GM18505 (cell line): ENCODE data around the gene SLC26A4.

Experiments used
- ATAC-seq: cut with Tn5 transposase; IDR thresholded peaks from one replicate; pipeline ENCODE4 v1.9.1; 2021; ENCODE audit not compliant: unreplicated experiment
- POLR2A ChIP-seq: IDR thresholded peaks from 4 replicates; pipeline ENCODE4 v1.6.1; 2011; ENCODE audit warnings: borderline replicate concordance; ENCODE audit not compliant: insufficient read depth, insufficient read length; ENCODE audit errors: extremely low read depth

SLC26A4 gene

DNA sequence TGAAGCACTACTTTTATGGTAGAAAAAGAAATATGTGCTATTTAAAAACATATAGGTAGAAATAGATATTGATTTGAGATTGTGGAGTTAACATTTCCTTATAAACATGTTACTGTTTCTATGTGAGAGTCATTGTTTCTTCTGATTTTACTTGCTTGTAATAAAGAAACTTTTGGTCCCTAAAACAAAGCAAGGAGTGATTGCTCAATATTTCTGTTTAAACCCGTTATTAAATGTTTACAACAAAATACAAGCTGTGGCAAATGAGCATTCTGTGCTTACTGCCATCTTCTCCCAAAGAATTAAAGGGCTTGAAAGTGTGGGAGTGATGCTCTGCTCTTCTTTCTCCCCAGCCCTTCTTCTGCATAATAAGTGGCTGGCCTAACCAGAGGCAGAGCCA is 60.7 kb downstream of the SLC26A4 start:
- no peak for TF ChIP-seq POLR2A

GRCh38 chr7:107723255-107723654 is 62.6 kb downstream of the SLC26A4 start:
- no peak for TF ChIP-seq POLR2A
- ATAC-seq: no peak

More for the DNA sequence above, 60.7 kb downstream of the SLC26A4 start:
- no peak for ATAC-seq

DNA sequence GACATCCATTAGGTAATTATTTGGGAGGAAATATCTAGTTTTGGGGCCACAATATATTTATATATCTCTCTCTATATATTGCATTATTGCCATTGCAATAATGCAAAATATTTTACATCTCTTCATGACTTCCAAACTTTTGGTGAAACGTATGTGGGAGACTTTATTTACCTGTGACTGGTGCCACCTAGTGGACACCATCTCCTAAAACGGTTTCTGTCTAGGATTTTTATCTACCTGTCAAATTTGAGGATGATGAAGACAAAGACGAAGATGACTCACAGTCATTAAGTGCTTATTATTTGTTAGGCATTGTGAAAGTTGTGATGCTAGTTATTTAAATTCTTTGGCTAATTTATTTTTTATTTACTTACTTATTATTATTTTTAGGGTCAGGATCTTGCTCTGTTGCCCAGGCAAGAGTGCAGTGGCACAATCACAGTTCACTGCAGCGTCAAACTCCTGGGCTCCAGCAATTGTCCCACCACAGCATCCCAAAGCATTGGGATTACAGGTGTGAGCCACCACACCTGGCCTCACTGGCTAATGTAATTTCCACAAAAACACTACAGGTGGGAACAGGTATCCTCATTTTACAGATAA is 64.6 kb downstream of the SLC26A4 start:
- ATAC-seq: no peak
- TF ChIP-seq POLR2A: no peak

DNA sequence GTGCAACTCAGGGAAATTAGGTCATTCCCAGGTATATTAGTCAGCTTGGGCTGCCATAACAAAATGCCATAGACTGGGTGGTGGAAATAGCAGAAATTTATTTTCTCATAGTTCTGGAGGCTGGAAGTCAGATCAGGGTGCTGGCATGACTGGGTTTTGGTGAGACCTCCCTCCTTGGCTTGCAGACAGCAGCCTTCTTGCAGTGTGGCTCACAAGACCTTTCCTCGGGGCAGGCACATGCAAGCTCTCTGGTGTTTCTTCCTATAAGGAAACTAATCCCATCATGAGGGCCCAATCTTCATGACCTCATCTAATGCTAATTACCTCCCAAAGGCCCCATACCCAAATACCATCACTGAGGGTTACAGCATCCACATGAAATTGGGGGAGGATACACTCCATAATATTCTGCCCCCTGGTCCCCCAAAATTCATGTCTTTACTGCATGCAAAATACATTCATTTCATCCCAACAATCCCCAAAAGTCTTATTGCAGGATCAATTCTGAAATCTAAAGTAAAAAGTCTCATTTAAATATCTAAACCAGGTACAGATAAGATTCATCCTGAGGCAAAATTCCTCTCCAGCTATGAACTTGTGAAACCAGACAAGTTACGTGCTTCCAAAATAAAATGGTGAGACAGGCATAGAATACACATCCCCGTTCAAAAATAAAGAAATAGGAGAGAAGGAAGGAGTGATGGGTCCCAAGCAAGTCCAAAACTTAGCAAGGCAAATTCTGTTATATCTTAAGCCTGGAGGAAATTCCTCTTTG is 65.9 kb downstream of the SLC26A4 start:
- ATAC-seq: no peak
- no peak for TF ChIP-seq POLR2A

DNA sequence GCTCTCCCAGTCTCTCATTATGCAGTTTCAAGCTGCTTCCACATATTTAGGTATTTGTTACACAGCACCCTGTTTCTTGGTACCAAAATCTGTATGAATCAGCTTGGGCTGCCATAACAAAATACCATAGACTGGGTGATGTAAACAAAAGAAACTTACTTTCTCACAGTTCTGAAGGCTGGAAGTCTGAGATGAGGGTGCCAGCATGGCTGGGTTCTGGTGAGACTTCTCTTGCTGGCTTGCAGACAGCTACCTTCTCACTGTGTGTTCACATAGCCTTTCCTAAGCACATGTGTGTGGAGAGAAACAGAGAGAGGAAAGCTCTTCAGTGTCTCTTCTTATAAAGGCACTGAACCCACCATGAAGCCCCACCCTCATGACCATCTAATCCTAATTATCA is 67.6 kb downstream of the SLC26A4 start:
- no peak for ATAC-seq
- TF ChIP-seq POLR2A: no peak

DNA sequence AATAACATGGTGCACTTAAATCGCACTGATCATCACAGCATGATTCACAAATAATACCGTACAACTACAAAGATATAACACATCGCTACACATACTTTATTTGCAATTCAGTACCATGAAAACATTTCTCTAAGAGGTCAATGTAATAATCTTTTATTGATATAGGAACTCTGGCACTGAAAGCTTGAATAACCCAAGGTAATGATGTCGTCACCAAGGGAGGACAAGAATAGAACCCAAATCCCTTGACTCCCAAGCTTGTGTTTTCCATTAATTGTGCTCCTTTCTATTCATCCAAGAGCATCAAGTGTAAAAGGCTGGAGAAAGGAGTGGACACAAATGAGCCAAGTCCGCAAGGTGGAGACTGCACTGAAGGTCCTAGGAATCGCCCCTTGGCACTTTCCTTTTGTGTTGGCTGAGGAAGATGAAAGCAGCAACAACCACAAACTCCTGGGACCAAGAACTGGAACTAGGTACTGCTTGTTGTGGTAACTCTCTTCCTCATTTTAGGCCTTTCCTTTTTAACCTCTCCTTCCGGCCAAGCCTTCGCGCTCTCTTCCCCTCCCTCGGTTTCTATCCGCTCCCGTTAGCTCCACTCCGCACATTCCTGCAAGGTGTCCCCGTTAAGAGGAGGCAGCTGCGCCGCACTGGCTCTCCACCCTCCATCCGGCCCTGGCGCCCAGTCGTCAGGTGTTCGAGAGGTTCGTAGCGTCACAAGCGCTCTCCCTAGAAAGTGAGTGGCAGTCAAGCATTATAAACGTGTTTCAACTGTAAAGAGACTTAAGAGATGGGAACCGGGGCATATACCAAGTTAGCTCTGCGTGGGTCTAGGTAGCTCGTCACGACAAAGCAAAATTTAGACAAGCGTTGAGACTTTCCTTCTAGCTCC is 82.3 kb downstream of the SLC26A4 start:
- no peak for TF ChIP-seq POLR2A
- ATAC-seq: peak; percentile 35

DNA sequence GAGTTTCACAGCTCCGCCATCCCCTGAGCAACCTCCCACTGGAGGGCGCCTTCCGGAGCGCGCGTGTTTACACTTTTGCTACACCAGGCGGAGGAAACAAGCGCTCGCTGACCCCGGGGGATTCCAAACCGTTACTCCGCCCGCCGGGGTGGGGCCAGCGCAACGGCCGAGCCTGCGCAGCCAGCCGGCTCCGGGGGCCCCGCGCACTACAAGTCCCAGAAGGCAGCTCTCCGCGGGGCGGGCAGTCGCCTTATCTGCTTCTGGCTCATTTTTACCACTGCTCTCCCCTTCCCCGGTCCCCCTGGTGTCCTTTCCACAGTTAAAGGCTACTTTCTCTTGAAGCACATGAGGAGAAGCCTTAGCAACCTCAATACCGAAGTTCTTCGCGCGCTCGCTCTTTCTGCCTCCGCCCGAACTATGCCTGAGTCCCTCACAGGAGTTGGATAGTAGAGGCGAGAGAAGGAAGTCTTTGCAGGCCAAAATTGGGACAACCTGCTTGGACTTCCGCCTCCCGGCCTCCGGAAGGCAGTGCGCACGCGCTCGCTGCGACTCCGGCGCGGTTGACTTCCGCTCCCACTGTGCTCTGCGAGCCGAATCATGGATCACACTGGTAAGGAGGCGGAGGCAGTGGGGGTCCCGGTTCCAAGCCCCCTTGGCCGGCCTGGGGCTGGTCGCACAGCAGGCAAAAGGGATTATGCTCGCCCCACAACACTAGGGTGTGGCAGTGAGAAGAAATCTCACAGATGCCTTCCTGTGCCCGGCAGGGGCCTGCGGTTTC is 83.1 kb downstream of the SLC26A4 start, which contains the start of gene CBLL1:
CBLL1 (plus strand) TSS at position 576 of the 778 bp plus-strand sequence; CDS start at position 598, 22 bp downstream.
- peak; percentile 76 for TF ChIP-seq POLR2A
- peak; percentile 91 for ATAC-seq

DNA sequence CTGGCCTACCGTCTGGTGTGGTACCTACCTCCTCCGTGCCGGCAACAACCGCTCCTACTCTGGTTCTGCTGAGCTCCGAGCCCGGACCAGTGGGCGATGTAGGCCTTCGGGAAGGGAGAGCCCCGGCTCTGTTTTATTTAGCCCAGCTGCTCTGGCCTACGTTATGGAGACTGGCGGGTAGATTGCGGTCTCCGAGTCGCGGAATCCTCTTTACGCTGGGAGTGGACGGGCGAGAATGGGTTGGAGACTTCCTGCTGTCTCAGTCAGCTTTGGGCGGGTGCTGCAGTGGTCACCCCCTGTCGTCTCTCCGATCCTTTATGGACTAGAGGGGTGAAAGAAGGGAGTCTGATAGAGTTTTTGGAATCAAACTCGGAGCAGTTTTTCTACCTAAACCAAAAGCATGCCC is 83.7 kb downstream of the SLC26A4 start:
- peak; percentile 40 for ATAC-seq
- TF ChIP-seq POLR2A: no peak

GRCh38 chr7:107746006-107746405 is 85.4 kb downstream of the SLC26A4 start:
- no peak for ATAC-seq
- TF ChIP-seq POLR2A: no peak

DNA sequence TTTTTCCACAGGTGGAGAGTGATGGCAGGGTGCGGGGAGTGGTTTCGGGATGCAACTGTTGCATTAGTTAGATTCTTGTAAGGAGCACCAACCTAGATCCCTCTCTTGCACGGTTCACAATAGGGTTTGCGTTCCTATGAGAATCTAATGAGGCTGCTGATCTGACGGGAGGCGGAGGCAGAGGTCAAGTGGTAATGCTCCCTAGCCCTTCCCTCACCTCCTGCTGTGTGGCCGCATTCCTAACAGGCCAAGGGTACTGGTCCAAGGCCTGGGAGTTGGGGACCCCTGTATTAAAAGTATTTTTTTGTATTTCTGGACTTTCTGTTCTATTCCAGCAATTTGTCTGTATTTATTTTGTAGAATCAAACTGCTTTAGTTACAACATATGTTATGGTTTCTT is 90.5 kb downstream of the SLC26A4 start:
- no peak for TF ChIP-seq POLR2A
- ATAC-seq: no peak

DNA sequence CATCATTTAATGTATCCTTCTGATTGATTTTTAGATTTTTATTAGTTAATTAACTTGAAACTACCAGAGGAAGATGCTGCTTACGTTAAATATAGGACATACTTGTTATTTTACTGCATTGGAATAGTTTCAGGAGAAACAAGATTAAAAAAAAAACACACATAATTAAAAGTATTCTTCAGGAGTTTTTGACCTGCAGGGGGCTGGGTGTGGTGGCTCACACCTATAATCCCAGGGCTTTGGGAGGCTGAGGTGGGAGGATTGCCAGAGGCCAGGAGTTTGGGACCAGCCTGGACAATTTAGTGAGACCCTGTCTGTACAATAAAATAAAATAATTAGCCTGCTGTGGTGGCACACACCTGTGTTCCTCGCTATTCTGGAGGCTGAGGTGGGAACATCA is 94.0 kb downstream of the SLC26A4 start:
- no peak for TF ChIP-seq POLR2A
- ATAC-seq: no peak

DNA sequence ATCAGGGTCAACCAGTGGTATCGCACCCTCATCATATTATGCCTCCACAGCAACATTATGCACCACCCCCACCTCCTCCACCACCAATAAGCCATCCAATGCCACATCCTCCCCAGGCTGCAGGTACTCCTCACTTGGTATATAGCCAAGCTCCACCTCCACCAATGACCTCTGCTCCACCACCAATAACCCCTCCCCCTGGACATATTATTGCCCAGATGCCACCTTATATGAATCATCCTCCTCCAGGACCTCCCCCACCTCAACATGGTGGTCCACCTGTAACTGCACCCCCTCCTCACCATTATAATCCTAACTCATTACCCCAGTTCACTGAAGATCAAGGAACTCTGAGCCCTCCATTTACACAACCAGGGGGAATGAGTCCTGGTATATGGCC is 98.0 kb downstream of the SLC26A4 start:
- no peak for TF ChIP-seq POLR2A
- no peak for ATAC-seq

DNA sequence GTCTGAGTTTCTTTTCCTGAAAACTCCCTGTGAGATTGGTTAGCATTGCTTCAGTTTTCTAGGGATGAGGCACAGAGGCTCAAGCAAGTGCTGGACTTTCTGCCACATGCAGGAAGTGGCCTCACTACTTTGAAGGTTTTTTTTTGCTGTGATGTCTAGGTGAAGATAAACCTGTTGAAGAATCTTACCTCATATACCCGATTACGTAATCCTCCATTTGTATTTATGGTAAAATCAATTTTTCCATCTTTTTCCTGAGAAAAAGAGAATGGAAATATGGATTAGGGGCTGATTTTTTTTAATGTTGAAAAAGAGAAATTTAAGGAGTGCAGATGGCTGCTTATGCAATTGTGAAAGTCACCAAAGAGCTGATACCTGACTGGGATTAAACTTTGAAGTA is 106.8 kb downstream of the SLC26A4 start:
- no peak for ATAC-seq
- TF ChIP-seq POLR2A: no peak
